ENCODE data around the gene ITGA5.

DNA sequence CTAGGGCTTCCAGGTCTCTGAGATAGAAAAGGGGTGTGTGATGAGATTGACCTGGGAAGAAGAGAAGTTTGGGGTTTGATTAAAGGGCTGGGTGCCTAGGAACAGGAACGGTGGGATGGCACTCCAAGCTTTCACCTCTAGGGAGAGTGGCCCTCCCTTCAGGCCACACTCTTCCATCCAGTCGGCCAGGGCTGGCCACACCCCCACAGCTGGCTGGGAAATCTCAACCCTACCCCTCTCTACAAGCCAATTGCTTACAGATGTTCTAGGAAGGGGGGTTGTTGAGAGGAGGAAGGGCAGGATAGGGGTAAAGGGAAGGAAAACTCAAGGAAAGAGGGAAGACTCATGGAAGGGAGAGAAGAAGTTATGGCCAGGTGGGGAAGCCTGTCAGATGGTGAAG, 6.6 kb upstream of the ITGA5 start:
- TF ChIP-seq POLR2AphosphoS5 (IDR thresholded peaks at IDR 0.05; ENCODE audit: low read depth, low read length) (no peak), POLR2A (IDR thresholded peaks at IDR 0.05; ENCODE audit: low read depth, low read length) (no peak), TAF1 (IDR thresholded peaks at IDR 0.05; ENCODE audit: low read depth, low read length) (no peak)

Measured in GM12891 (cell line).